Tibial nerve (tissue), 4 donors: ENCODE results near the gene ZDHHC7. TPM values are rescaled to one million over a fixed set of nuclear protein-coding genes. Genes with fewer than 3 reads are reported as not detected.
A peak's percentile ranks its signal among the peaks of the same experiment; 100 is the strongest.

ENCODE experiments used
- DNase-seq, 2 donors: peaks; one replicate each; pipeline ENCODE4 v3.0.0-alpha.2; 2019; ENCODE audit warnings: low spot score in 2 of 2
- H3K27ac ChIP-seq, 4 donors: fragments of 200-600 bp; sonication (generic) in 3 of 4; one replicate each; pipeline ENCODE4 v1.5.1; 2017 to 2019; ENCODE audit warnings: mild to moderate bottlenecking in 1 of 4
- H3K27me3 ChIP-seq, 2 donors: fragments of 200-600 bp; sonication (generic) in 1 of 2; one replicate each; pipeline versions ENCODE4 v1.5.1 to v1.6.0; 2017 to 2019
- H3K36me3 ChIP-seq, 3 donors: fragments of 200-600 bp; sonication (generic); one replicate each; pipeline ENCODE4 v1.5.1; 2018 to 2019
- H3K4me1 ChIP-seq, 4 donors: fragments of 200-600 bp; sonication (generic) in 3 of 4; one replicate each; pipeline ENCODE4 v1.5.1; 2017 to 2019
- H3K4me3 ChIP-seq, 4 donors: fragments of 200-600 bp; sonication (generic) in 3 of 4; one replicate each; pipeline ENCODE4 v1.5.1; 2017 to 2019; ENCODE audit warnings: mild to moderate bottlenecking in 1 of 4, moderate library complexity in 1 of 4
- H3K9me3 ChIP-seq, 4 donors: fragments of 200-600 bp; sonication (generic) in 3 of 4; one replicate each; pipeline ENCODE4 v1.5.1; 2017 to 2019
- EP300 ChIP-seq, 2 donors: sonication (generic); formaldehyde crosslinking; IDR thresholded peaks; one replicate each; pipeline ENCODE4 v1.6.1; 2017; ENCODE audit warnings: antibody characterized with exemption in 2 of 2, mild to moderate bottlenecking in 1 of 2
- POLR2A ChIP-seq, 2 donors: fragments of 450-650 bp; IDR thresholded peaks; one replicate each; pipeline ENCODE4 v1.6.1; 2017; ENCODE audit warnings: antibody characterized with exemption in 2 of 2, mild to moderate bottlenecking in 2 of 2, moderate library complexity in 2 of 2
- WGBS, 2 donors: methylation state at CpG; one replicate each; pipeline ENCODE4 v1.1.5; 2018; 5-methylcytosine and 5-hydroxymethylcytosine counted together
- total RNA-seq, 4 donors: library from RNA; depleted of rRNA; stranded (reverse); fragments of >200 nt; gene quantifications; one replicate each; pipeline ENCODE4 v1.1.0, GENCODE V29; 2016
- TF ChIP-seq, protein P1 (sequence below), 5 experiments: fragments of 200-600 bp in 3 of 5; fragments of 450-650 bp in 2 of 5; sonication (generic) in 3 of 5; IDR thresholded peaks; one replicate each; pipeline ENCODE4 v1.5.1; 2016 to 2019; ENCODE audit warnings: antibody characterized with exemption in 5 of 5, mild to moderate bottlenecking in 3 of 5, moderate library complexity in 2 of 5

ZDHHC7 gene
- total RNA-seq, 4 donors from 2014 or later = 58.1 to 75.6 (median 62.6) TPM

DNA sequence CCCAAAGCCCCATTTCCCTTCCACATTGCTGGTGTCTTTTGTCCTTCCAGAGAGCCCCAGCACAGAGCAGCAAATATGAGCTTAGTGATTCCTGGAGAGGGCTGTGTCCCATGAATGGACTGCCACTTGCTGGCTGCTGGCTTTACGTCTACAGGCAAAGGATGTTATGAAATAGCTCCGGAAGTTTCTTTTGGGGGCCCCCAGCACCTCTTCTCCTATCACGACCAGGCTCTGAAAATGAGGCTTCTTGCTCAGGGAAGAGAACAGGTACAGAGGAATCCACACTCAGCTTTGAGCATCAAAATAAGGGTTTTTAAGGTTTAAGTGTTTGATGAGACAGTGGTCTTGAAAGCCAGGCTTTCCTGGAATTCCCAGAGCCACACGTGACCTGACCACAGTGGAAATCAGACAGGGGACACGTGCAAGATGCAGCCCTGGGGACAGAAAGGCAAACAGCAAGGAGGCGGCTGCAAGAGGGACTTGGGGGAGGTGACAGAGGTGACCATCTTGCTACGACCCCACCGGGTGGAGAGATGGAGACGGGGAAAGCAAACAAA, 58.1 kb downstream of the ZDHHC7 start:
- no peaks in the 10 kb centered on the region for H3K9me3 ChIP-seq
- H3K27me3 ChIP-seq = no peaks in the 10 kb centered on the region
- H3K4me3 ChIP-seq = no peak overlapping the region
- TF ChIP-seq POLR2A (IDR thresholded peaks at IDR 0.05) (no peak), EP300 (IDR thresholded peaks at IDR 0.05) (no peak)
- TF ChIP-seq, protein P1, sequence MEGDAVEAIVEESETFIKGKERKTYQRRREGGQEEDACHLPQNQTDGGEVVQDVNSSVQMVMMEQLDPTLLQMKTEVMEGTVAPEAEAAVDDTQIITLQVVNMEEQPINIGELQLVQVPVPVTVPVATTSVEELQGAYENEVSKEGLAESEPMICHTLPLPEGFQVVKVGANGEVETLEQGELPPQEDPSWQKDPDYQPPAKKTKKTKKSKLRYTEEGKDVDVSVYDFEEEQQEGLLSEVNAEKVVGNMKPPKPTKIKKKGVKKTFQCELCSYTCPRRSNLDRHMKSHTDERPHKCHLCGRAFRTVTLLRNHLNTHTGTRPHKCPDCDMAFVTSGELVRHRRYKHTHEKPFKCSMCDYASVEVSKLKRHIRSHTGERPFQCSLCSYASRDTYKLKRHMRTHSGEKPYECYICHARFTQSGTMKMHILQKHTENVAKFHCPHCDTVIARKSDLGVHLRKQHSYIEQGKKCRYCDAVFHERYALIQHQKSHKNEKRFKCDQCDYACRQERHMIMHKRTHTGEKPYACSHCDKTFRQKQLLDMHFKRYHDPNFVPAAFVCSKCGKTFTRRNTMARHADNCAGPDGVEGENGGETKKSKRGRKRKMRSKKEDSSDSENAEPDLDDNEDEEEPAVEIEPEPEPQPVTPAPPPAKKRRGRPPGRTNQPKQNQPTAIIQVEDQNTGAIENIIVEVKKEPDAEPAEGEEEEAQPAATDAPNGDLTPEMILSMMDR (IDR thresholded peaks at IDR 0.05) = no peak
- DNase-seq = no peak
- no peaks in the 10 kb centered on the region for H3K36me3 ChIP-seq
- peaks cover 0 to 17% (median 9%) of the 10 kb centered on the region in 4 donors for H3K4me1 ChIP-seq
- peak overlapping the region in 1 of 4 donors; percentile 63 for H3K27ac ChIP-seq
- 67 to 73% methylated on average over 9 of the region's 9 CpGs for WGBS, 2 donors

DNA sequence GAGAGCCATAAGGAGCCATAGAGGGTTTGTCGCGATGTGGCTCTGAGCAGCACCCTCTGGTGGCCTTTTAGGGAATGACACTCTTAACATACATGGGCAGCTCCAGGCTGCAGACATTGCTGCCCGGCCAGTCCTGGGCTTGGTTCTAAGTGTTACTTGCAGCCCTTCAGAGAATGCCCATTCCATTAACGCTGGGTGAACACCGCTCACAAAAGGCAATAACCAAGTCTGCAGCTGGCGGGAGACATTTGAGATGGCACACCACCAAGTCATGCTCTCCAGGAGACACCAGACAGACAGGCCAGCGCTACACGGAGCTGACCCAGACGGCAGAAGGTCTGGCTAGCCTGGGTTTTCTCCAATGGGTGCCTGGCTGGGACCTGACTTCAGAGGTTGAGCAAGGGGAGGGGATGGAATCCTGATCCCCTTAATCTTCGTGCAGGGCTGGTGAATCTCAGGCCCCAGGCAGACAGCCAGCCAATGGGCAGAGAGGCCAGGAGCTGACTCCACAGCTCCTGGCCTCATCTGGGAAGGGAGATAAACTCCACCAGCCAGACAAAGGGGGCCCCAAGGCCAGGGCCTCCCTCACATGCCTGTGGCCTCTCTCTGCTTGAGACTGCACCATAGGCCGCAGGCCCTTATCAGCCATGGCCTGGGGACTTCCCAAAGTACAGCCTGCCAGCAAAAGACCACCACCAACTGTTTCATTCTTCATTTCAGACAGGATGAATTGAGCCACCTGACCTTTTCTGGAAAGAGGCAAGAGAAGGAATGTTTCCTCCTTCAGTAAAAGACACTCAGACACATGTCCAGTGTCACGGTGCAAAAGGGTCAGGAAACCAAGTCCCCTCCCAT, 58.8 kb downstream of the ZDHHC7 start:
- Histone ChIP-seq H3K36me3 (no peaks in the 10 kb centered on the region), H3K27ac (peak overlapping the region in 1 of 4 donors; percentile 63), H3K9me3 (no peaks in the 10 kb centered on the region), H3K27me3 (no peaks in the 10 kb centered on the region), H3K4me1 (peaks cover 0 to 17% (median 9%) of the 10 kb centered on the region in 4 donors), H3K4me3 (no peak overlapping the region)
- DNase-seq = peak; percentile 57 to 96
- TF ChIP-seq POLR2A (IDR thresholded peaks at IDR 0.05) = no peak
- TF ChIP-seq, protein P1 (IDR thresholded peaks at IDR 0.05) = peak; percentile 85 to 95 (median 88)
- 40 to 44% methylated on average over 11 to 12 of the region's 12 CpGs for WGBS, 2 donors

DNA sequence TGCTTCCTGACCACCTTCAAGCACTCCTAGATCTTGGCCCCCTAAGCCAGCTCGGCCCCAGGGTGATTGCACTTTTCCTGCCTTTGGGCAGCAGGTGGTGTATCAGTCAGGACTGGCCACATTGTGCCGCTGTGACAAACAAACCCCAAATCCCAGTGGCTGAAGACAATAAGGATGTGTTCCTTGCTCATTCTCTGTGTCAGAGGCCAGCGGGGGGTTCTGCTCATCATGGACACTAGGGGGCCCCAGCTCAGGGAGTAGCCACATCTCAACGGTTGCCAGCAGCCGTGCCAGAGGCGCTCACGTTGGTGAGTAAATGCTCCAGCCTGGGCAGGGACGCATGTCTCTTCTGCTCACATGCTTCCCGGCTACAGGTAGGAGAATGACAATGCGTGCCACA, 60.4 kb downstream of the ZDHHC7 start:
- no peak for DNase-seq
- WGBS, 2 donors = 84 to 86% methylated on average over 9 of the region's 10 CpGs
- no peak for TF ChIP-seq POLR2A (IDR thresholded peaks at IDR 0.05)
- no peak for TF ChIP-seq EP300 (IDR thresholded peaks at IDR 0.05)
- TF ChIP-seq, protein P1 (IDR thresholded peaks at IDR 0.05) = no peak
- H3K27ac ChIP-seq = no peak overlapping the region
- H3K27me3 ChIP-seq = no peaks in the 10 kb centered on the region
- peaks cover 0 to 22% (median 9%) of the 10 kb centered on the region in 4 donors for H3K4me1 ChIP-seq
- H3K4me3 ChIP-seq = no peak overlapping the region
- no peaks in the 10 kb centered on the region for H3K36me3 ChIP-seq
- H3K9me3 ChIP-seq = no peaks in the 10 kb centered on the region

DNA sequence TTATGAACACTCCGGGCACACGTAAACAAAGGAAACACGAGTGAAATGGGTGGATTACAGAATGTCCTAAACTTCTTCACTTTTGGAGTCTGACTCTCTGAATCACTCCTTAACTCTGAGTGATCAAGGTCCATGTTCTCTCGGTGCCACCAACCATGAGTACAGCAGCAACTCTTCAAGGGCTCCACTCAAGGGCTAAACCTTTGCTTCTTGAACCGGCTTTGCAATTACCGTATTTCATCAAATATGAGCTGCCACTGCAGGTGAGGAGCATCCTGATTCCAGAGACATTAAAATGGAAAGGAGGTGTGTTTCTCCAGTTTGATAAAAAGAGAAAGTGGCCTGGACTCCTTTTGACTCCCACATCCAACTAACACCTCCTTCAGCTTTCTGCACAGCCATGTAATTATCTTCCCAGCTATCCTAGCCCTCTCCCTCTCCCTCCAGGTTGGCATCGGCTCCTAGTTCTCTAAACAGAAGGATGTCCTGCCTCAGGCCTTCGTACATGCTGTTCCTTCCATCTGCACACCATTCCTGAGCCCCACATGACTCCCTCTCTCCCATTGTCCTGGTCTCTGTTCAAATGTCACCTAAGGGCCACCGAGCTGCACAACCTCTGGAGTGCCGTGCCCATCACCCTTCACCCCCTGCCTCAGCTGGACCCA, 61.4 kb downstream of the ZDHHC7 start:
- H3K4me1 ChIP-seq = peaks cover 0 to 22% (median 9%) of the 10 kb centered on the region in 4 donors
- no peak for TF ChIP-seq EP300 (IDR thresholded peaks at IDR 0.05)
- no peak for TF ChIP-seq POLR2A (IDR thresholded peaks at IDR 0.05)
- TF ChIP-seq, protein P1 (IDR thresholded peaks at IDR 0.05) = no peak

More for the DNA sequence above, 61.4 kb downstream of the ZDHHC7 start:
- Histone ChIP-seq H3K9me3 (no peaks in the 10 kb centered on the region), H3K36me3 (no peaks in the 10 kb centered on the region), H3K27me3 (no peaks in the 10 kb centered on the region), H3K4me3 (no peak overlapping the region), H3K27ac (no peak overlapping the region)
- no peak for DNase-seq
- 79 to 81% methylated on average over 10 of the region's 10 CpGs for WGBS, 2 donors
